ENCODE data around the gene WHRN.

WHRN gene

GRCh38 chr9:114452219-114453165 lies 52.8 kb downstream of the WHRN start:
- peak in 1 of 10 donors; percentile 86 for DNase-seq
- intact Hi-C loops (cut with DNase I) = no loop called here

DNA sequence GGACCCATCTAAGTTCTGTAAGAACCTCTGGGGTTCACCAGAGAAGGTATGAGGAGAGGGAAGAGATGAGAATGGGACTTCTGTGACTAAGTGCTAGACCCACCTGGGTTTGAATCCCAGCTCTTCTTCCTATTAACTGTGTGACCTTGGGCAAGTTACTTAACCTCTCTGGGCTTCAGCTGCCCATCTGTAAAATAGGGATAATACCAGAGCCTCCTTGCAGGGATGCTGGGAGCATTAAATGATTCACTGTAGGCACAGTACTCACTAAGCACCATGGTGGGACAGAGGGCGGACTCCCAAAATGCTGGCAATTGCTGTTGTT lies 53.6 kb downstream of the WHRN start:
- intact Hi-C loops (cut with DNase I) = no loop called here
- DNase-seq = no peak

DNA sequence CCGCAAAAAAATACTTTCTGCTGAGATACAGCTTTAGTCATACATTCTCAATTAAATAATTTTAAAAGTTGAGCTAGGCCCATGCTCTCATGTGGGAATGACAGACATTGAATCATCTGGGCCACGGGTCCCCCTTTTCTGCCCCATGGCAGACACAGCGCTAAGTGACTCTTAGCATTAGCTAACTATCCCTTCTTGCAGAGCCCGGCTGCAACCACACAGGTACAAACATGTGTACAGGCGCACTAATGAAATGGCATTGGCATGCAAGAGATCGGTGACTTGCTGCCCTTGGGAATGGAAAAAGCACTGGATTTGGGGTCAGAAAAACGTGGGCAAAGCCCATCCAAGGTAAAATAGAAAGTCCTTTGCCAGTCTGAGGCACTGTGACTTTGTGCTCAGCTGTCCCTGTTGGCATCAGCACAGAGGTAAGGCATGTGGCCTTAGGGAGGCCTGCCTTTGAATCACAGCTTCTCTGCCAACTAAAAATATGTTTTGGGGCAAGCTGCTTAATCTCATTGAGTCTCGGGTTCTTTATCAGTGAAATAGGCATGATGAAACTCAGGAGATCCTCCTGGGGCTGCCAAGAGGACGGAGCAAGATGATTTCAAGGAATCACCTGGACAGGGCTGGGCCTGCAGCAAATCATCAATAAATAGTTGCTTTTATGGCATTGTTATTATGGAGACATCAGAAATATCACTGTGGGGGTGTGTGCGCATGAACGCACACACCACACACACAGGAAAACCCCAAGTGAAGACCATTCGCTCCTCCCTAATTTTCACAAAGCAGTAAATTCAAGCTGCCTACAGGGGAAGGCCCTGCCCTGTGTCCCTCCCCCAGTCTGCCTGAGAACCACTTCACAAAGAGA lies 54.2 kb downstream of the WHRN start:
- intact Hi-C loops (cut with DNase I) = no loop called here

DNA sequence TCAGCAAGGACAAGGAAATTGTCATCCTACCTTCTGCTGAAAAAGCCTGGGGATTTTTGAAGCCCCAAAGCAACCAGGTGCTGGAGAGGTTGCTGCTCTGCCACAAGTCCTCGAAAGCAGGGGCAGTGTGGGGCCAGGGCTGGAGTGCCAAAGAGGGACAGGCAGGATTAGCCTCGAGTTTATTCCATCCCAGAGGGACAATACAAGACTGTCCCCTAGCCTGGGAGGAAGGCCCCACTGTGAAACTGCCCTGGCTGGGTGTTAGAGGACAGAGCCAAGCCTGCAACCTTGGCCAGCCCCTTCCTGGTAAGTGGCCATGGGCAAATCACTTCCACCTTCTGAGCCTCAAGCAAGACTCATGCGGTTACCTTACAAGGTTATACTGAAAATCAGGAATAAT lies 55.1 kb downstream of the WHRN start:
- intact Hi-C loops (cut with DNase I) = no loop called here

More for the DNA sequence above, 54.2 kb downstream of the WHRN start:
- DNase-seq = peak in 1 of 10 donors; percentile 45

GRCh38 chr9:114449236-114449635 lies 56.0 kb downstream of the WHRN start:
- intact Hi-C loops (cut with DNase I) = no loop called here

More for the DNA sequence above, 55.1 kb downstream of the WHRN start:
- DNase-seq = peak in 2 of 10 donors; percentile 52 to 80

GRCh38 chr9:114448706-114449105 lies 56.6 kb downstream of the WHRN start:
- DNase-seq = peak in 1 of 10 donors; percentile 37
- intact Hi-C loops (cut with DNase I) = no loop called here

More at GRCh38 chr9:114449236-114449635, 56.0 kb downstream of the WHRN start:
- no peak for DNase-seq

- peak in 1 of 10 donors; percentile 74 for DNase-seq
- intact Hi-C loops (cut with DNase I) = no loop called here
These were observed 58.4 kb downstream of the WHRN start for GRCh38 chr9:114446672-114447450.

DNA sequence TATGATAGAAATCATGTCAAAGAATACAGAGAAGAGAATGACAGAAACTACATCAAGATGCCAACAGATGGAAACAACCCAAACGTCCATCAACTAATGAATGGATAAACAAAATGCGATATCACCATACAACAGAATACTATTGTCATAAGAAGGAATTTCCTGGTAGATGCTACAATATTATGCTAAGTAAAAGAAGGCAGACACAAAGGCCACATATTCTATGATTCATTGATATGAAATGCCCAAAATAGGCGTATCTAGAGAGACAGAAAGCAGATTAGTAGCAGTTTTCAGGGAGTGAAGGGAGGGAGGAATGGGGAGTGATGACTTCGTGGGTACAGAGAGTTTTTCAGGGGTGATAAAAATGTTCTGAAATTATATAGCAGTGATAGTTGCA lies 59.2 kb downstream of the WHRN start:
- DNase-seq = no peak
- intact Hi-C loops (cut with DNase I) = no loop called here

DNA sequence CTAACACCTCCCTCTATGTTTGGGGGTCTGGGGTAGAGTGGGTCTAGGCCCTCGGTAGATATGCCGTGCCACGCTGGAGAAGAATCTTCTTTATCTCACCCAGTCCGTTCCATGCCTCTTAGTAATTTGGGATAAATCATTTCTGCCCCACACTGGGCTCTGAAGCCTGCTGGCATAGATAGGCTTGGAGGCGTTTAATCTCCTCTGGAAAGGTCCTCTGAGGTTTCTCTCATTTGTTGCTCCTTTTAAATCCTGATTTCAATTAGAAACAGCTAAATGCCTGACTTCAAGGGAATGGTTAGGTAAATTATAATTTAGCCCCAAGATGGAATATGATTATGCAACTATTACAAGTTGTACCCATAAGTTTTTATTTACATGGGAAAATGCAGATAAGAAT lies 59.7 kb downstream of the WHRN start:
- DNase-seq = no peak
- intact Hi-C loops (cut with DNase I) = no loop called here

DNA sequence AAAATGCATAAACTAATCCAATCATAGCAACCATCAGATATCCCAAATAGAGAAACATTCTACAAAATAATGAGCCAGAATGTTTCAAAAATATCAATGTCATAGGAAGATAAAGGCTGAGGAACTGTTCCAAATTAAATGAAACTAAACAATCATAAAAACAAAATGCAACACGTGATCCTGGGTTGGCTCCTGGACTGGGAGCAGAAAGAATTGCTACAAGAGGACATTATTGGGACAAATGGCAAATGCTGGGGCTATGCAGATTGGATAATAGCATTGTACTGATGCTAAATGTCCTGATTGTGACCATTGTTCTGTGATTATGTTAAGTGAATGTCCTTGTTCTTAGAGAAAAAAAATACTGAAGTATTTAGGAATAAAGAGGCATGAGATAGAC lies 63.3 kb downstream of the WHRN start:
- DNase-seq = peak in 1 of 10 donors; percentile 38
- intact Hi-C loops (cut with DNase I) = no loop called here

- intact Hi-C loops (cut with DNase I) = loop anchor here (5.0 kb wide), 1 partner anchor 150 kb away; the partner anchor contains the start of gene ATP6V1G1
- DNase-seq = no peak
These were observed 67.8 kb downstream of the WHRN start for GRCh38 chr9:114437401-114437893.

GRCh38 chr9:114434878-114435311 lies 70.4 kb downstream of the WHRN start:
- intact Hi-C loops (cut with DNase I) = loop anchor here (1.0 to 5.0 kb wide), 3 partner anchors 72 to 218 kb away; partner anchors contain the start of gene ATP6V1G1
- peak in 4 of 10 donors; percentile 14 to 59 (median 34) for DNase-seq

- intact Hi-C loops (cut with DNase I) = loop anchor here (1.0 to 2.0 kb wide), 2 partner anchors 73 to 220 kb away; no protein-coding TSS in a partner anchor
- no peak for DNase-seq
These were observed 71.5 kb downstream of the WHRN start for GRCh38 chr9:114433720-114434255.

- DNase-seq = peak in 1 of 10 donors; percentile 73
- intact Hi-C loops (cut with DNase I) = no loop called here
These were observed 72.2 kb downstream of the WHRN start for GRCh38 chr9:114433086-114433485.

DNA sequence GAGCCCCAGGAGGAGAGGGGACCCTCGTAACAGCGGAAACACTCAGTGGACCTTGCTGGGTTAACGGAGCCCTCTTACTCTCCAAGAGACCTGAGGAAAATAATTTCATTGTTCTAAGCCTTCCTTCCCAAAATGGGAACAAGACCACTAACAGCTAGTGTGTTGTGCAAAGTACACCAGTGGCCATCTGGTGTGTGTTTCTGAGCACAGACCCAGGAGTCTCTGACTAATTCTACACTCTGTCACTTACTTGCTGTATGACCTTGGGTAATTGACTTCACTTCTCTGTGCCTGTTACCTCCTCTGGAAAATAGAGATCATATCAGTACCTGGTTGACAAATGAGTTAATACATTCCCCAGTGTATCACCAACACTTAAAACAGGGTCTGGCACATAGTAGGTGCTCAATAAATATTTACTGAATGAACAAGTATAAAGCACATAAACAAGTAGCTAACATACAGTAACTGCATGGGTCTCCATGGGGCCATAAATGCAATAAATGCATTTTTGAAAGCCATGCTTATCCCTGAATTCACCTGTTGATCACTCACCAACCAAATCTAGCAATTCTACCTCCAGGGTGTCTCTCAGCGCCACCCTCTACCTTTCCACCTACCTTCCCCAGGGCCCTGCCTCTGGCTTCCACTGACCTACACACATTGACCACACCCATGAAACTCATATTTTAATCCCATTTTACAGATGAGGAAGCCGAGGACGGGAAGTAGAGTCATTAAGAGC lies 72.8 kb downstream of the WHRN start:
- intact Hi-C loops (cut with DNase I) = no loop called here
- no peak for DNase-seq

- DNase-seq = peak in 1 of 10 donors; percentile 16
- intact Hi-C loops (cut with DNase I) = no loop called here
These were observed 73.5 kb downstream of the WHRN start for GRCh38 chr9:114431770-114432169.

DNA sequence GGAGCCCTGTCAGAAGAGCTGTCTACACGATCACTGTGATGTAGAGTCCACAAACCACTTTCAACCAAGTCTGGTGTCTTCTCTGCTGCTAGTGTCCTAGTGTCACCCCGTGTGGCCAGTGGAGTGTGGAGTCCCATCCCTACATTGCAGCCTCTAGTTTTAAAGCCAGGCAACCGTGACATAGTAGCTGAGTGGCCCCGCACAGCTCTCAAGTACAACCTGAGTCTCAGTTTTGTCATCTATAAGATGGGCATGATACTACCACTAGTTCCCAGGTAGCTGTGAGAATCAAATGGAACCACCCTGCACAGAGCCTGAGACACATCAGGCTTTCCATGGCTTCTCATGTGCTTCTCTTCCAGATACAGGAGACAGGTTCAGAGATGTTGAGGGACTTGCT lies 74.3 kb downstream of the WHRN start:
- peak in 1 of 10 donors; percentile 55 for DNase-seq
- intact Hi-C loops (cut with DNase I) = no loop called here

- DNase-seq = peak in 1 of 10 donors; percentile 24
- intact Hi-C loops (cut with DNase I) = no loop called here
These were observed 74.8 kb downstream of the WHRN start for GRCh38 chr9:114430457-114430856.

- DNase-seq = peak in 1 of 10 donors; percentile 60
- intact Hi-C loops (cut with DNase I) = no loop called here
These were observed 75.8 kb downstream of the WHRN start for GRCh38 chr9:114429488-114429887.
